GM12865 (cell line): ENCODE data around the gene TOPAZ1.

Experiments
- DNase-seq: peaks from one replicate; pipeline ENCODE4 v3.0.0; 2010; ENCODE audit warnings: low read depth
- H3K4me3 ChIP-seq: 2 replicates; pipeline ENCODE4 v1.5.1; 2011; ENCODE audit warnings: mild to moderate bottlenecking, low read depth, low read length, control low read depth
- TF ChIP-seq, protein P1 (sequence below): IDR thresholded peaks from 2 replicates; pipeline ENCODE4 v1.5.1; 2011; ENCODE audit warnings: low read length, control low read depth, low read depth, inconsistent platforms; ENCODE audit not compliant: insufficient read depth; ENCODE audit errors: missing control alignments

TOPAZ1 gene

DNA sequence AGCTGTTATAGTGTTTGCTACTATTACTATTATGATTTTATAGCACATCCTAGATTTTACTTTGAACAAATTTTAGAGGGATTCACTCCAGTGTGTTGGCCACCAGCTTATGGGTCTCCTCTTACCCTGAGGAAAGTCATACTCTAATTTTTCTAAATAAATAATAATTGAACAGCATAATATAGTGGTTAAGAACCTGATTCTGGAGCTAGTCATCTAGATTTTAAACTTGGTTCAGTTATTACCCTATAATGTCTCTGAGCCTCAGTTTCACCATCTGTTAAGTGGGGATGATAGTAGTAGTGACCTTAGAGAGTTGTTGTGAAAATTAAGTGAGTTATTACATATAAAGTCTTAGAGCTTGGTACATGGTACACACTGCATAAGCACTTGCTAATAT lies 30.7 kb upstream of the TOPAZ1 start:
- no peak overlapping the region for H3K4me3 ChIP-seq
- TF ChIP-seq, protein P1, sequence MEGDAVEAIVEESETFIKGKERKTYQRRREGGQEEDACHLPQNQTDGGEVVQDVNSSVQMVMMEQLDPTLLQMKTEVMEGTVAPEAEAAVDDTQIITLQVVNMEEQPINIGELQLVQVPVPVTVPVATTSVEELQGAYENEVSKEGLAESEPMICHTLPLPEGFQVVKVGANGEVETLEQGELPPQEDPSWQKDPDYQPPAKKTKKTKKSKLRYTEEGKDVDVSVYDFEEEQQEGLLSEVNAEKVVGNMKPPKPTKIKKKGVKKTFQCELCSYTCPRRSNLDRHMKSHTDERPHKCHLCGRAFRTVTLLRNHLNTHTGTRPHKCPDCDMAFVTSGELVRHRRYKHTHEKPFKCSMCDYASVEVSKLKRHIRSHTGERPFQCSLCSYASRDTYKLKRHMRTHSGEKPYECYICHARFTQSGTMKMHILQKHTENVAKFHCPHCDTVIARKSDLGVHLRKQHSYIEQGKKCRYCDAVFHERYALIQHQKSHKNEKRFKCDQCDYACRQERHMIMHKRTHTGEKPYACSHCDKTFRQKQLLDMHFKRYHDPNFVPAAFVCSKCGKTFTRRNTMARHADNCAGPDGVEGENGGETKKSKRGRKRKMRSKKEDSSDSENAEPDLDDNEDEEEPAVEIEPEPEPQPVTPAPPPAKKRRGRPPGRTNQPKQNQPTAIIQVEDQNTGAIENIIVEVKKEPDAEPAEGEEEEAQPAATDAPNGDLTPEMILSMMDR, result no peak
- DNase-seq, result no peak

DNA sequence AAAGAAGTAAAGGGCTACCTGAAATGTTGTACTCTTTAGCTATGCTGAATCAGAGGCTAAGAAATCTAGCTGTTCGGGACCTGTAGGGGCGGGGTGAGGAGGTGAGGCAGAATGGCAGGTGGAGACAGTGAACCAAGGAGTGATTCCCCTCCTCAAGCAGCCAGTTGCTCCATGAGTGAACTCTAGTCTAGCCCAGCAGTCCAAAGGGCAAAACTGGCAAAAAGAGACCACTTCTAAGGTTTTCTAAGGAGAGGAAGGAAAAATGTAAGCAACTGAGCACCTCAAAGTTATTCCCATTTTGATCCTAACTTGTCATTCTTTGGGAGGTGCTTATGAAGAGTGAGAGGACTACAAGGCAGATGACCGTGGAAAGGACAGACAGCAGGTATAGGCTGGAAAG lies 19.3 kb upstream of the TOPAZ1 start:
- TF ChIP-seq, protein P1, result no peak
- H3K4me3 ChIP-seq, result no peak overlapping the region
- no peak for DNase-seq

DNA sequence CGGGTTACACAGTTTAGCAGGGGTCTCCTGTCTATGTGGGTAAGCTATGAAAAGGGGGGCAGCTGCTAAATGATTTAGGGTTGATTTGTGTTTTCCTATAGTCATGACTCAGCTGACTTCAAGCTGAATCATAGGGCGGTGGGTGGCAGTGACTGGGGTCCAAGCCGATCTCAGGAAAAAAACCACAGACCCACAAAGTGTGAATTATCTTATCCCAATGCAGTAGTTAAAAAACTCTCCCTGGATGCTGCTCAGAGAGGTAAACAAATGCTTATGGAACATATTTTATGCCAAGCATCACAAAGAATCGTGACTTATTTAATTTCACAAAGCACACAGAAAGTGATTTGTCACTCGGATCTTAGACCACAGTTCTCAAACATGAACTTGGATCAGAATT lies 18.4 kb upstream of the TOPAZ1 start:
- TF ChIP-seq, protein P1, result no peak
- no peak for DNase-seq
- no peak overlapping the region for H3K4me3 ChIP-seq

DNA sequence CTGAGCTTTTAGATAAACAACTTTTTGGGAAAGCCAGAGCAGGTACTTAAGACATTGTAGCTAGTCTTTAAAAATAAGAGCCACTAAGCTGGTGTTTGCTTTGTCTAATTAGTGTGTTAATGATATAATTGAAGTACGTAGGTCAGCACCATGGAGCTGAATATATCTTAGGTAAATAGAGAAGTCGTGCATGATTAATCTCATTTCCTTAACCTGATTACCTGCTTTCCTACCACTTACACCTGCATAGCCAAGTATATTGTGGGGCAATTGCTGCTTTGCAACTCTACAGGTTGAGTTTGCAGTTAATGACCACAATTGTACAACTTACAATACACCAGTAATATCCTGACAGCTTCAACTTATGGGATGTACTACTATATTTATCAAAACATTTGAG lies 17.6 kb upstream of the TOPAZ1 start:
- TF ChIP-seq, protein P1, result no peak
- DNase-seq, result no peak
- no peak overlapping the region for H3K4me3 ChIP-seq

DNA sequence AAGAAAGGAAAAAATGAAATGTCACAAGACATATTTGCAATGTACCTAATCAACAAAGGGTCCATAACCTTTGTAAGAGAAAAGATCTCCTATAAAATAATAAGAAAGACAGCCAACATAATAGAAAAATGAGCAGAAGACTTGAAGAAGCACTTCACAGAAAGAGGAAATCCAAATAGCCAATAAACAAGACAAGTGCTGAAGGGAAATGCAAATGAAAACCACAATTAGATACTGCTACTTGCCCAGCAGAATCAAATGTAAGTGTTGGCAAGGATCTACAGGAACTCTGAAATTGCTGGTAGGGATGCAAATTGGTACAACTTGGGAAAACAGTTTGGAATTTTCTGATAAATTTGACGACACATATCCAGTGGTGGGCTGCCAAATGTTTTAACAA lies 15.1 kb upstream of the TOPAZ1 start:
- no peak for DNase-seq
- TF ChIP-seq, protein P1, result no peak
- no peak overlapping the region for H3K4me3 ChIP-seq

DNA sequence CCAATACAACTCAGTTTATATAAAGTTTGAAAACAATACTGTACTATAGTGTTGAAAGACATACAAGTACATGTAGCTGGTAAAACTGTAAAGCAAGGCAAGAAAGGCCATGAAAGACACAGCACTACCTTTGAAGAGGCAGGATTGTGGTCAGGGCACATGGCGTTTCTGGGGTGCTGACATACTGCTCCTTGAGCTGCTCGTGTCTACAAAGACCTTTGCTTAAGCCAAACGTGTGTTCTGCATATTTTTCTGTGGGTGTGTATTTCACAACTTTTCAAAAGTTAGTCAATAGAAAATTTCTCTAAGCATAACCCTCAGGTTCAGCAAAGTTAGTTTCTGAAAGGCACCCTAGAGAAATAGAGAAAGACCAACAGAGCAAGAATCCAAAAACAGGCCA lies 14.1 kb upstream of the TOPAZ1 start:
- TF ChIP-seq, protein P1, result no peak
- no peak overlapping the region for H3K4me3 ChIP-seq
- no peak for DNase-seq

DNA sequence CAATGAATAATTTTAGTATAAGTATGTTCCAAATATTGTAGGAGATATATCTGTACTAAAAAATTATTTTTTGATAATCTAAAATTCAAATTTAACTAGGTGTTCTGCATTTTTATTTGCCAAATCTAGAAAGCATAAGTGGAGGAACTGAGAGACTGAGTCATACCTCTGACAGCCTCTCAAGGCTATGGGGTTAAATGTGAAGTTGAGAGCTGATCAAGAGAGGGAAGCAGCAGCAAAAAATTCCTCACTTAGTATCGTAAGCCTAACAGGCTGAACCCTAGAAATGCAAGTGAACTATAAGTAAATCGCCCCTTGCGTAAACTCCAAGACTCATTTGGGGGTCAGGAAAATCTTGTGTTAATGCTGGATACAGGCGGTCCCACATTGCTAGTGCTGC lies 12.8 kb upstream of the TOPAZ1 start:
- TF ChIP-seq, protein P1, result no peak
- no peak overlapping the region for H3K4me3 ChIP-seq
- no peak for DNase-seq
